Hematopoietic multipotent progenitor cell (in vitro differentiated cells): Measurements from ENCODE around the gene ABHD17A. TPM values are rescaled to one million over a fixed set of nuclear protein-coding genes. Genes with fewer than 3 reads are reported as not detected.

Experiments used
- DNase-seq, 3 donors: peaks; one replicate each; pipeline ENCODE4 v3.0.0-alpha.2; 2011 to 2015; ENCODE audit warnings: low read depth in 2 of 3, low spot score in 2 of 3
- total RNA-seq: library from RNA; depleted of rRNA; stranded (reverse); fragments of >200 nt; gene quantifications from one replicate; pipeline ENCODE4 v1.2.3, GENCODE V29; 2012

ABHD17A gene
- total RNA-seq, 1 donor, result 91.3 TPM

GRCh38 chr19:1865172-1866010, 19.9 kb downstream of the ABHD17A start:
- no peak for DNase-seq

GRCh38 chr19:1864480-1865171, 20.7 kb downstream of the ABHD17A start:
- DNase-seq, result peak in 1 of 3 donors; percentile 74

- DNase-seq, result peak; percentile 93 to 97 (median 94)
Measured at GRCh38 chr19:1863638-1864479, 21.4 kb downstream of the ABHD17A start.

GRCh38 chr19:1863328-1863637, 22.0 kb downstream of the ABHD17A start, which contains the start of gene KLF16:
TSS of gene KLF16 (minus strand) at chr19:1863579. CDS start at chr19:1863497, 82 bp downstream.
- no peak for DNase-seq

- peak in 1 of 3 donors; percentile 71 for DNase-seq
Measured at GRCh38 chr19:1862424-1863327, 22.6 kb downstream of the ABHD17A start.

GRCh38 chr19:1862068-1862423, 23.2 kb downstream of the ABHD17A start:
- no peak for DNase-seq

GRCh38 chr19:1861599-1862031, 23.7 kb downstream of the ABHD17A start:
- DNase-seq, result no peak

- DNase-seq, result no peak
Measured at GRCh38 chr19:1860821-1861598, 24.3 kb downstream of the ABHD17A start.

GRCh38 chr19:1860042-1860775, 25.1 kb downstream of the ABHD17A start:
- DNase-seq, result peak in 1 of 3 donors; percentile 79

GRCh38 chr19:1859331-1859781, 25.9 kb downstream of the ABHD17A start:
- no peak for DNase-seq

GRCh38 chr19:1858412-1859081, 26.7 kb downstream of the ABHD17A start:
- no peak for DNase-seq

- DNase-seq, result no peak
Measured at GRCh38 chr19:1857648-1858326, 27.5 kb downstream of the ABHD17A start.

- peak in 1 of 3 donors; percentile 84 for DNase-seq
Measured at GRCh38 chr19:1856698-1857603, 28.3 kb downstream of the ABHD17A start.

GRCh38 chr19:1856345-1856697, 29.0 kb downstream of the ABHD17A start:
- no peak for DNase-seq

GRCh38 chr19:1855828-1856255, 29.5 kb downstream of the ABHD17A start:
- peak in 1 of 3 donors; percentile 30 for DNase-seq
